Endothelial cell of umbilical vein (primary cell): Measurements from ENCODE around the gene OSGEP. TPM values are rescaled to one million over a fixed set of nuclear protein-coding genes. Genes with fewer than 3 reads are reported as not detected.
"Not testable (repeated sequence)": the region's sequence is repeated elsewhere in the genome, so short reads cannot be mapped to it uniquely, and the experiment has no call there.

Experiments used
- BruUV-seq: library from RNA; stranded (reverse); fragments of 400-500 nt; replicated peaks from 2 replicates; lab custom pipeline; 2021; lab: Mats Ljungman, UMichigan
- CTCF ChIA-PET: fragments of 300-600, 350-600 bp; sonication (Branson Sonifier 250); formaldehyde crosslinking; loops from one replicate; lab custom pipeline; 2021; ENCODE audit warnings: antibody characterized with exemption, inconsistent platforms; lab: Charles Lee
- POLR2A ChIA-PET: fragments of 300-600, 350-600 bp; sonication (Branson Sonifier 250); formaldehyde crosslinking; loops from one replicate; lab custom pipeline; 2021; ENCODE audit warnings: antibody characterized with exemption, inconsistent platforms; lab: Charles Lee
- DNase-seq: peaks from one replicate; pipeline ENCODE4 v3.0.0-alpha.2; 2011; ENCODE audit warnings: low read depth, low spot score
- FAIRE-seq: peaks from 2 replicates; lab custom pipeline; 2011; peaks lifted over from hg19 to GRCh38; lab: Jason Lieb, UNC
- H2AFZ ChIP-seq: 2 replicates; pipeline ENCODE4 v1.6.0; 2012; ENCODE audit warnings: low read depth, low read length, control low read depth, inconsistent platforms
- H3K27ac ChIP-seq: 2 replicates; pipeline ENCODE4 v1.5.1; 2011; ENCODE audit warnings: low read depth, mild to moderate bottlenecking, control low read depth, low read length, moderate library complexity; ENCODE audit not compliant: insufficient read depth
- H3K27me3 ChIP-seq, 2 experiments: 2 replicates each; pipeline versions ENCODE4 v1.6.0 to v1.6.1; 2011; ENCODE audit warnings: low read length in 2 of 2, mixed read lengths in 1 of 2; ENCODE audit not compliant: control insufficient read depth in 2 of 2, insufficient read depth in 2 of 2
- H3K36me3 ChIP-seq, 2 experiments: 2 replicates in 1 of 2; 3 replicates in 1 of 2; pipeline ENCODE4 v1.5.1; 2011; ENCODE audit warnings: low read length in 2 of 2, mild to moderate bottlenecking in 1 of 2, moderate library complexity in 1 of 2; ENCODE audit not compliant: control insufficient read depth in 2 of 2, insufficient read depth in 2 of 2; ENCODE audit errors: extremely low read depth in 1 of 2
- H3K4me1 ChIP-seq: 3 replicates; pipeline ENCODE4 v1.5.1; 2011; ENCODE audit warnings: mild to moderate bottlenecking, low read length; ENCODE audit not compliant: control insufficient read depth, insufficient read depth; ENCODE audit errors: extremely low read depth
- H3K4me2 ChIP-seq: 2 replicates; pipeline ENCODE4 v1.6.1; 2011; ENCODE audit warnings: low read length, control low read depth, mixed read lengths; ENCODE audit not compliant: insufficient read depth
- H3K4me3 ChIP-seq, 3 experiments: fragments of 200-600 bp in 1 of 3; sonication (generic), shearing (Covaris generic) in 1 of 3; replicated peaks in 1 of 3; 2 replicates each; pipeline ENCODE4 v1.5.1; 2011 to 2016; ENCODE audit warnings: control low read depth in 3 of 3, low read length in 3 of 3, mild to moderate bottlenecking in 2 of 3, inconsistent platforms in 1 of 3, low read depth in 1 of 3, moderate library complexity in 1 of 3; ENCODE audit not compliant: insufficient read depth in 1 of 3
- H3K79me2 ChIP-seq: 2 replicates; pipeline ENCODE4 v1.6.0; 2012; ENCODE audit warnings: low read length, inconsistent platforms; ENCODE audit not compliant: control insufficient read depth, insufficient read depth
- H3K9ac ChIP-seq: replicated peaks from 2 replicates; pipeline ENCODE3; 2011; ENCODE audit warnings: low read length, control low read depth; ENCODE audit not compliant: insufficient read depth; ENCODE audit errors: extremely low read depth
- H3K9me1 ChIP-seq: replicated peaks from 3 replicates; pipeline ENCODE4 v1.6.0; 2011; ENCODE audit warnings: mild to moderate bottlenecking, low read length; ENCODE audit not compliant: control insufficient read depth, insufficient read depth; ENCODE audit errors: extremely low read depth
- H3K9me3 ChIP-seq: replicated peaks from 2 replicates; pipeline ENCODE4 v1.5.1; 2012; ENCODE audit warnings: low read length, inconsistent platforms; ENCODE audit not compliant: control insufficient read depth, insufficient read depth
- H4K20me1 ChIP-seq: replicated peaks from 2 replicates; pipeline ENCODE3; 2011; ENCODE audit warnings: mild to moderate bottlenecking, low read length; ENCODE audit not compliant: control insufficient read depth, insufficient read depth; ENCODE audit errors: extremely low read depth
- EZH2 ChIP-seq: IDR thresholded peaks from 2 replicates; pipeline ENCODE4 v1.6.1; 2012; ENCODE audit warnings: borderline replicate concordance, low read depth, mild to moderate bottlenecking, moderate library complexity, low read length, inconsistent platforms; ENCODE audit not compliant: severe bottlenecking
- FOS ChIP-seq: IDR thresholded peaks from 2 replicates; pipeline ENCODE4 v1.6.1; 2011; ENCODE audit warnings: mild to moderate bottlenecking, low read length, moderate library complexity, borderline replicate concordance; ENCODE audit not compliant: insufficient read depth
- GATA2 ChIP-seq: IDR thresholded peaks from 2 replicates; pipeline ENCODE4 v1.7.0; 2011; ENCODE audit warnings: low read depth, mild to moderate bottlenecking, moderate library complexity, mixed read lengths, low read length; ENCODE audit not compliant: insufficient read length, insufficient read depth
- JUN ChIP-seq: IDR thresholded peaks from 2 replicates; pipeline ENCODE4 v1.6.1; 2011; ENCODE audit warnings: borderline replicate concordance, low read depth; ENCODE audit not compliant: insufficient read length, insufficient read depth
- MYC ChIP-seq: IDR thresholded peaks from one replicate; pipeline ENCODE4 v1.6.1; 2011; ENCODE audit warnings: mild to moderate bottlenecking, low read depth, low read length
- POLR2A ChIP-seq: IDR thresholded peaks from 2 replicates; pipeline ENCODE4 v1.6.1; 2012; ENCODE audit warnings: low read depth, mild to moderate bottlenecking, control low read depth, low read length
- POLR2AphosphoS5 ChIP-seq: IDR thresholded peaks from 2 replicates; pipeline ENCODE4 v1.6.1; 2012; ENCODE audit warnings: low read depth, mild to moderate bottlenecking, control low read depth, low read length, moderate library complexity; ENCODE audit not compliant: insufficient read depth
- dilution Hi-C: fragments of 300-500 bp; cut with MboI; formaldehyde crosslinking; loops from one replicate; pipeline ENCODE4 v1.15.0; 2019; ENCODE audit warnings: low sequenced_read_pairs; ENCODE audit not compliant: extremely low pct_ligation_motif_present
- intact Hi-C: fragments of 100-400 bp; cut with micrococcal nuclease; formaldehyde crosslinking; loops from one replicate; pipeline ENCODE4 v1.10.0; 2022
- polyA plus RNA-seq, 4 experiments: library from polyadenylated mRNA; depleted of rRNA in 3 of 4; stranded (reverse) in 3 of 4; unstranded in 1 of 4; fragments of >200 nt; gene quantifications; 2 replicates each; pipeline versions ENCODE4 v1.2.1 to v1.2.3, GENCODE V29; 2011 to 2012; ENCODE audit warnings: missing spikeins in 1 of 4
- total RNA-seq: library from RNA; stranded (reverse); gene quantifications from 2 replicates; pipeline ENCODE4 v1.2.3, GENCODE V29; 2021
- TF ChIP-seq, protein P1 (sequence below): IDR thresholded peaks from 2 replicates; pipeline ENCODE4 v1.6.1; 2011; ENCODE audit not compliant: insufficient read depth, insufficient read length
- TF ChIP-seq, protein P2 (sequence below), 2 donors: IDR thresholded peaks; 1 replicate in 1 of 2; 2 replicates in 1 of 2; pipeline ENCODE4 v1.5.1; 2011; ENCODE audit warnings: low read length in 2 of 2, mild to moderate bottlenecking in 2 of 2, moderate library complexity in 2 of 2, control low read depth in 1 of 2, inconsistent platforms in 1 of 2, low read depth in 1 of 2; ENCODE audit not compliant: insufficient read depth in 1 of 2; ENCODE audit errors: extremely low read depth in 1 of 2

Gene OSGEP
- total and polyA plus RNA-seq, 2 donors (not counting 3 experiments of a cell fraction or from before 2014, with no cell fraction given) = 41.8 to 100 TPM

DNA sequence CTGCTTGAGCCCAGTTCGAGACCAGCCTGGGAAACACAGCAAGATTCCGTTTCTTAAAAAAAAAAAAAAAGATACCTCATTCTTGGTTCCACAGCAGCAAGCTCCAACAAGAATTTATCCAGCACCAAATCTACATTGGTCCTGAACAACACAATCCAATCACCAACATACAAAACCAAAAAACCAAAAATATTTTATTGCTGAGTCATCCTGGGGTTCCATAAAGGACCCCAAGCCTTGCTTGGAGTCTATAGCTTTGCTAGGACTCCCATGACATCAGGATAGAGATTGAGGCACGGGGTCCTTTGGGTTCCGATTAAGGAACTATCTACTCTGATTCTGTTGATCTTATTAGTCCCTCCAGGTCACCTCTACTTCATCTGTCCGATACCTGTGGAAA lies 7.7 kb downstream of the OSGEP start:
- Histone ChIP-seq H3K9me1 (no peaks in the 10 kb centered on the region), H3K27me3 (no peaks in the 10 kb centered on the region), H3K4me1 (no peaks in the 10 kb centered on the region), H3K4me2 (no peak overlapping the region), H2AFZ (no peak overlapping the region), H3K79me2 (no peaks in the 10 kb centered on the region), H3K36me3 (peaks cover 32 to 36% of the 10 kb centered on the region in 2 experiments), H4K20me1 (no peaks in the 10 kb centered on the region), H3K4me3 (no peak overlapping the region), H3K9ac (no peak overlapping the region), H3K9me3 (no peaks in the 10 kb centered on the region), H3K27ac (no peak overlapping the region)
- POLR2A ChIA-PET = interaction anchor here (0.7 kb wide), 1 partner anchor 8 kb away, joined by 5 read pairs; no protein-coding TSS in a partner anchor
- dilution Hi-C loops (no loop called here), intact Hi-C loops (no loop called here)
- FAIRE-seq = no peak
- TF ChIP-seq EZH2 = no peak
- TF ChIP-seq GATA2 = no peak
- TF ChIP-seq MYC = no peak
- no peak for TF ChIP-seq POLR2A
- TF ChIP-seq, protein P1, sequence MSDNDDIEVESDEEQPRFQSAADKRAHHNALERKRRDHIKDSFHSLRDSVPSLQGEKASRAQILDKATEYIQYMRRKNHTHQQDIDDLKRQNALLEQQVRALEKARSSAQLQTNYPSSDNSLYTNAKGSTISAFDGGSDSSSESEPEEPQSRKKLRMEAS = no peak
- no peak for TF ChIP-seq FOS
- no peak for TF ChIP-seq POLR2AphosphoS5
- TF ChIP-seq, protein P2, sequence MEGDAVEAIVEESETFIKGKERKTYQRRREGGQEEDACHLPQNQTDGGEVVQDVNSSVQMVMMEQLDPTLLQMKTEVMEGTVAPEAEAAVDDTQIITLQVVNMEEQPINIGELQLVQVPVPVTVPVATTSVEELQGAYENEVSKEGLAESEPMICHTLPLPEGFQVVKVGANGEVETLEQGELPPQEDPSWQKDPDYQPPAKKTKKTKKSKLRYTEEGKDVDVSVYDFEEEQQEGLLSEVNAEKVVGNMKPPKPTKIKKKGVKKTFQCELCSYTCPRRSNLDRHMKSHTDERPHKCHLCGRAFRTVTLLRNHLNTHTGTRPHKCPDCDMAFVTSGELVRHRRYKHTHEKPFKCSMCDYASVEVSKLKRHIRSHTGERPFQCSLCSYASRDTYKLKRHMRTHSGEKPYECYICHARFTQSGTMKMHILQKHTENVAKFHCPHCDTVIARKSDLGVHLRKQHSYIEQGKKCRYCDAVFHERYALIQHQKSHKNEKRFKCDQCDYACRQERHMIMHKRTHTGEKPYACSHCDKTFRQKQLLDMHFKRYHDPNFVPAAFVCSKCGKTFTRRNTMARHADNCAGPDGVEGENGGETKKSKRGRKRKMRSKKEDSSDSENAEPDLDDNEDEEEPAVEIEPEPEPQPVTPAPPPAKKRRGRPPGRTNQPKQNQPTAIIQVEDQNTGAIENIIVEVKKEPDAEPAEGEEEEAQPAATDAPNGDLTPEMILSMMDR (IDR thresholded peaks at IDR 0.05; ENCODE audit: extremely low read depth in 1 of 2, insufficient read depth in 1 of 2, low read depth in 1 of 2, low read length in 2 of 2) = no peak
- no peak for TF ChIP-seq JUN
- no TSS peak for BruUV-seq
- CTCF ChIA-PET = no interaction called here
- no peak for DNase-seq

GRCh38 chr14:20443650-20444049 lies 11.0 kb downstream of the OSGEP start:
- intact Hi-C loops, H4K20me1 ChIP-seq, H3K27me3 ChIP-seq, H3K27ac ChIP-seq, dilution Hi-C loops, POLR2A ChIA-PET, DNase-seq, H3K9me1 ChIP-seq, H3K9me3 ChIP-seq, FAIRE-seq, H3K4me1 ChIP-seq, H3K4me2 ChIP-seq, H3K79me2 ChIP-seq, H3K9ac ChIP-seq, H3K4me3 ChIP-seq, H2AFZ ChIP-seq: not testable (repeated sequence)
- CTCF ChIA-PET = interaction anchor here (2.5 kb wide), 1 partner anchor 29 kb away, joined by 13 read pairs; no protein-coding TSS in a partner anchor
- TSS peak; percentile 5 for BruUV-seq
- H3K36me3 ChIP-seq = peaks cover 14 to 23% of the 10 kb centered on the region in 2 experiments
